GM18861 (cell line): ENCODE data around the gene CRHR1.

ENCODE experiments used
- ATAC-seq: cut with Tn5 transposase; IDR thresholded peaks from one replicate; pipeline ENCODE4 v1.9.1; 2021; ENCODE audit not compliant: unreplicated experiment

Gene CRHR1

DNA sequence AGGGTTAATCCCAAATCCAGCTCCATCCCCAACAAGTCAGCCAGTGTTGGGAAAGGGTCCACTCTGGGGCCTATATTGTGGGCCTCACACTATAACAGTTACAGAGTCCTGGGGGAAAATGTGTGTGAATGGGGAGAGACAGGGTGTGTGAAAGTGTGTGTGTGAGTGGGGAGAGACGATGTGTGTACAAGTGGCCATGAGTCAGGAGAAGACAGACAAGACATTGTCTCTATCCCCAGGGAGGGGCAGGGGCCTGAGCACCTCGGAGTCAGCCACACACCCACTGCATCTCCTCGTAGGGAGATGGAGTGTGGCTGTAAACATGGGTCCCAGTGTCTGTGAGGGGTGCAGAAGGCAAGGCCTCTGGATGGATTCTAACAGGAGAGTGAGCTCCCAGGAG is 2.9 kb downstream of the CRHR1 start:
- ATAC-seq = no peak

- no peak for ATAC-seq
Measured at GRCh38 chr17:45787656-45788055, 3.5 kb downstream of the CRHR1 start.

DNA sequence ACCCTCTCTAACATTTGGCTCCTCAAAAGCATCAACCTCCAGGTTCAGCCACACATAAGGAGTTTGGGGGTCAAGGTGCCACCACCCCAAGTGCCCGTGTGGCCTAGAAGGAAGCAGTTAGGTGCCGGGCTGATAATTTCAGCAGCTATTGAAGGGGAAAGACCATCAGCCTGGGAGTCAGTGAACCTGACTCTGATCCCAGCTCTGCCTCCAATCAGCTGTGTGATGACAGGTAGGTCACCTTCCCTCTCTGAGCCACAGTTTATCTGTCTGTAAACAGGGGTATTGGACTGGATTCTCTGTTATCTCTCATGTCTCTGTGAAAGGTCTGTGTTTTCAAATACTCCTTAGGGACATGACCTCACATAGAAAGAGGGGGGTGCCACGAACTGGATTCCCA is 3.9 kb downstream of the CRHR1 start:
- no peak for ATAC-seq

DNA sequence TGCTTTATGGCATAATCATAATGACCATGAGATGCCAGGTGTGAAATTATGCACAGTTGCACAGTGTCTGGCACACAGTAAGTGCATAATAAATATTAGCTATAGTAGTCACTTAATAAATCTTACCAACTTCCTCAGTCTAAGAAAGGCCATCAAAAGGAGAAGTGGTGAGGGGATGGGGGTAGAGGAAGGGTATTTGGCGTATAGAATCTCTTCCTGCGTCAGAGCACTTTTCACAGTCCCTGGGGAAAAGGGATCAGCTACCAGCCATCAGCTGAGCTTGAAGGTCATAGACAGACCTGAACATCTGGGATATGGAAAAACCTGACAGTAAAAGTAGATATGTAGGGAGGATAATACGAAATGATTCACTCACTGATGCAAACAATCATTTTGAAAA is 5.8 kb downstream of the CRHR1 start:
- no peak for ATAC-seq

DNA sequence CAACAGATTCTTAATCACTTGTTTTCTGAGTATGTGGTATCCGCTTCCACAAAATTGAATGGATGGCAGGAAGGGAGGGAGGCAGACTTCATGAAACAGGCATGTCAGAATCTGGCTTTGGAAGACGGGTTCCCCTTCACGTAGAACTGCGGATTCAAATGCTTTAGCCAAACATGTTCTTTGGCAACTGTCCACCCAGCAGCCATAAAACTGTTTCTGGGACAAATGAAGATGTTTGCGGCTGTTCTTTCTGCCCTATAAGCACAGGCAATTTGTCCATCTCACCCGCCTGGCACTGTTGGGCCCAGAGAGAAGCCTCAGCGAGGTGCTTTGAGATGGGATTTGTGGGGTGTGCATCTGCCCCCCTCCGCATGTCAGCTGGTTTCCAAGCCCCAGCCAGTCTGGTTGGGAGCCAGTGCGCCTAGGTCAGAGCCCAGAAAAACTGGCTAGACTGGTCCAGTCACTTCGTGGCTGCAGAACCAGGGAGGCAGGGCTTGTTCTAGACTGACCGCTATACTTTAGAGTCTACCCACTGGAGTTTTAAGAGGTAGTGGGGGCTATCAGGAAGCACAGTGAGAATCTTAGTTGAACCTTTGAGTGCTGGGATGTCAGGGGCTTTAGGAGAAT is 6.3 kb downstream of the CRHR1 start:
- ATAC-seq = no peak

GRCh38 chr17:45791041-45791582 is 7.0 kb downstream of the CRHR1 start:
- ATAC-seq = no peak

- ATAC-seq = no peak
Measured at GRCh38 chr17:45791935-45792334, 7.8 kb downstream of the CRHR1 start.

- no peak for ATAC-seq
Measured at GRCh38 chr17:45792437-45792836, 8.3 kb downstream of the CRHR1 start.

- no peak for ATAC-seq
Measured at GRCh38 chr17:45792995-45793755, 9.1 kb downstream of the CRHR1 start.

DNA sequence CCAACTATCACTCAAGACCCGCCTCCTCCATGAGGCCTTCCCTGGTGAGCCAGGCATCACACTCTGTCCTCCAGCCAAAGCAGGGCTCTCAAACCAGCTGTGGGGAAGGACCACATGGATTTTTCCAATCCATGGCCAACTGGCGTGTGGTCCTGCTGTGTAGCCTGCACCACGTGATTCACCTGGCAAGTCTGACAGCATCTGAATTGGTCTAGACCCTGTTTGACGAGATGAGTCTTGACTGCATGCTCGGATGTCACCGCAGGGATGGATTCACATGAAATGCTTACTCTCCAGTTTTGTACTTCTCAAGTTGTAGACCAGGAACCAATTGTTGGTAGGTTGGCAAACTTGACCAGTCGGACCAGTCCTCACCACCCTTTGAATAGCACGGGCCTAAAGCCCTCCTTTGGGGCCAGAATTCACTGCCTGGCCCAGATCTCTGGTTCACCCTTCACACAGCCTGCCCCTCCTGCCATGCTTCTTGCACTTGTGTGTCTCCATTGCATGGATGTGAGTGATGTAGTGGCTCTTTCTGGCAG is 9.9 kb downstream of the CRHR1 start:
- ATAC-seq = no peak

- no peak for ATAC-seq
Measured at GRCh38 chr17:45794840-45795239, 10.7 kb downstream of the CRHR1 start.

GRCh38 chr17:45800816-45801215 is 16.7 kb downstream of the CRHR1 start:
- ATAC-seq = no peak

DNA sequence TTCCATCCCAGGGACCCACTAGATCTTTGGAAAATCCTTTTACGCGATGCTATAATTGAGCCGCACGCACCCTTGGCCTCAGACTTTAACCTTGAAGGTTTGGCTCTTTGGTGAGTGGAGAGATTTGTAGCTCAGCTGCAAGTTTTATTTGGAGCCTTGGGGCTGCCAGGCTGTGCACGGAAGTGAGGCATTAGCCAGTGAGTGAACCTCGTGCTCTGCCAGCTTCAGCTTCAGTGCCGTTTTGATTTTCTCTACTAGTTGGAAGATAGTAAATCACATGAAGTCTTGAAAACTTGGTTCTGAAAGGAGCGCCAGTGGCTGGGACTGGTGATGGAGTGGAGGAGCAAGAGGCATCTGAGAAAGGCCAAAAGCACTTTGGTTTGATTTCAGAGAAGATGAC is 17.3 kb downstream of the CRHR1 start:
- no peak for ATAC-seq

- no peak for ATAC-seq
Measured at GRCh38 chr17:45808845-45809244, 24.7 kb downstream of the CRHR1 start.

- no peak for ATAC-seq
Measured at GRCh38 chr17:45809499-45809898, 25.4 kb downstream of the CRHR1 start.

- ATAC-seq = no peak
Measured at GRCh38 chr17:45812102-45812501, 28.0 kb downstream of the CRHR1 start.

- ATAC-seq = no peak
Measured at GRCh38 chr17:45813048-45813725, 29.1 kb downstream of the CRHR1 start.

DNA sequence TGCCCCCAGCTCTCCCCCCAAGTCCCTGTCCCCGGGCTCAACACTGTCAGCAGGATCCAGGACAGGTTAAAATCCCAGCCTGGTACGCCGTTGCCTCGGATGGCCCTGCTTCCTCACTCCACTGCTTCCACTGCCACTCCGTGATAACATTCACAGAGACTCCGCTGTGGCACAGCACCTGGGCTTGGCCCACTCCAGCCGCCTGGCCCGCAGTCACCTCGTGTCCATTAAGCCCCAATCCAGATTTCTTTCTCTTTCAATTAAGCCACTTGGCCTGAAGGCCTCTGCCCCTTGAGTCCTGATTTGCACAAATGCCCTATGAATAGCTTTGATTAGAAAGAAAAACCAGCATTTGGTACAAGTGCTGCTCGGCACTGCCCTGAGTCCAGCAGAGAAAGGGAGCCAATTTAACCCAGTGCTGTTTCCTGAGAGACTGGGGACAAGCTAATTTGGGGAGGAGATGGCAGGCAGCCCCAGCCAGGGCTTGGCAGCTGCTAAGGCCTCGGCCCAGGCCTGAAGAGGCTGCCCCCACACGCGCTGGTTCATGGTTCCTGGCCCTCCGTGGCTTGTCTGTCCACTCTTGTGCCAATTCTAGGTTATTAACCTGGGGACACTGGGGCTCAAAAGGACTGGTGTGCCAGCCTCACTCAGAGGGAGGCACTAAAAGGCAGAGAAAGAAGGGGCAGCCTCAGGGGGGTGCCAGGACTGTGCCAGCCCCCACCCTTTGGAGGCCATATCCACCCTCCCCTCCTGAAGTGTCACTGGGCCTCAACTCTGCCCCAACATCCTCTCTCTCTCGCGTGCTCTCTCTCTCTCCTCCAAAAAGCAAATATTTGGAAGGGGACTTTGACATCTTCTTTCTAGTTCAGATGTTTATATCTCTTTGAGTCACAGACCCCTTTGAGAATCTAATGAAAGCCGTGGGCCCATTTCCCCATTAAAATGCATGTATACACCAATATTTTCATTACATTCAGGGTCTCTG is 30.8 kb downstream of the CRHR1 start:
- no peak for ATAC-seq

DNA sequence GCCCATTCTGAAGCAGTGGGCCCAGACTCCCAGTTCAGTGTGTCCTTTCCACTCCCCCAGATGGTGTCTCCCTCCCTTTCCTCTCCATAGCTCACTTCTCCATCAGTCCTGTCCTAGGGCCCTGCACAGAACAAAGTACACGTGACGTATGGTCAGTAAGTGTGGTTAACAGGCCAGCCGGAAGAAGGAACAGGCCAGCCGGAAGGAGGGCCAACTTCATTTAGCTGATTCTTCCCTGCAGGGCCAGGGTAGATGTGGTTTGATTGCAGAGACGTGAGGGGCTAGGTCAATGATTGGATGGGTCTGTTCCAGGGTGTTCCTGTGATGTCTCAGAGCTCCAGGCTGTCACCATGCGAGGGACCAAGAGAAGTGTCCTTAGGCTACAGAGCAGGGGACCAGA is 31.6 kb downstream of the CRHR1 start:
- ATAC-seq = no peak

GRCh38 chr17:45818041-45818440 is 33.9 kb downstream of the CRHR1 start:
- ATAC-seq = no peak
